KMS-11 (cell line): ENCODE data around the gene ACOXL.

Source experiments
- H2AFZ ChIP-seq: fragments of 200-600 bp; sonication (generic); 2 replicates; pipeline ENCODE4 v1.6.1; 2016; ENCODE audit warnings: antibody characterized with exemption, mixed run types, low read depth
- H3K27ac ChIP-seq: fragments of 200-600 bp; sonication (generic); 2 replicates; pipeline ENCODE4 v1.6.1; 2016; ENCODE audit warnings: mild to moderate bottlenecking, mixed run types
- H3K27me3 ChIP-seq: fragments of 200-600 bp; sonication (generic); 2 replicates; pipeline ENCODE4 v1.6.1; 2017; ENCODE audit warnings: mild to moderate bottlenecking, low read depth, mixed run types, moderate library complexity; ENCODE audit not compliant: insufficient read depth
- H3K36me3 ChIP-seq: fragments of 200-600 bp; sonication (generic); 2 replicates; pipeline ENCODE4 v1.6.1; 2017; ENCODE audit warnings: mild to moderate bottlenecking, mixed run types; ENCODE audit not compliant: insufficient read depth
- H3K4me1 ChIP-seq: fragments of 200-600 bp; sonication (generic); 2 replicates; pipeline ENCODE4 v1.6.1; 2016; ENCODE audit warnings: mild to moderate bottlenecking, low read depth, mixed run types; ENCODE audit not compliant: poor library complexity, severe bottlenecking
- H3K4me2 ChIP-seq: fragments of 200-600 bp; sonication (generic); 2 replicates; pipeline ENCODE4 v1.7.0; 2016; ENCODE audit warnings: mild to moderate bottlenecking, mixed run types
- H3K4me3 ChIP-seq: fragments of 200-600 bp; sonication (generic); IDR thresholded peaks from 2 replicates; pipeline ENCODE4 v1.6.1; 2017; ENCODE audit warnings: low read depth, low read length, mixed read lengths; ENCODE audit not compliant: insufficient read depth
- H3K79me2 ChIP-seq: fragments of 200-600 bp; sonication (generic); 2 replicates; pipeline ENCODE4 v1.6.1; 2016; ENCODE audit warnings: low read depth, mixed run types; ENCODE audit not compliant: insufficient read depth
- H3K9ac ChIP-seq: fragments of 200-600 bp; sonication (generic); 2 replicates; pipeline ENCODE4 v1.6.1; 2016; ENCODE audit warnings: mild to moderate bottlenecking, mixed run types
- H4K20me1 ChIP-seq: fragments of 200-600 bp; sonication (generic); 2 replicates; pipeline ENCODE4 v1.6.1; 2016; ENCODE audit warnings: mild to moderate bottlenecking, mixed run types; ENCODE audit not compliant: insufficient read depth
- CTCF ChIP-seq: fragments of 200-600 bp; sonication (generic); conservative IDR thresholded peaks from 2 replicates; pipeline ENCODE4 v1.6.1; 2017; ENCODE audit warnings: low read depth, mild to moderate bottlenecking, antibody characterized with exemption, low read length, moderate library complexity, mixed read lengths

Gene ACOXL

DNA sequence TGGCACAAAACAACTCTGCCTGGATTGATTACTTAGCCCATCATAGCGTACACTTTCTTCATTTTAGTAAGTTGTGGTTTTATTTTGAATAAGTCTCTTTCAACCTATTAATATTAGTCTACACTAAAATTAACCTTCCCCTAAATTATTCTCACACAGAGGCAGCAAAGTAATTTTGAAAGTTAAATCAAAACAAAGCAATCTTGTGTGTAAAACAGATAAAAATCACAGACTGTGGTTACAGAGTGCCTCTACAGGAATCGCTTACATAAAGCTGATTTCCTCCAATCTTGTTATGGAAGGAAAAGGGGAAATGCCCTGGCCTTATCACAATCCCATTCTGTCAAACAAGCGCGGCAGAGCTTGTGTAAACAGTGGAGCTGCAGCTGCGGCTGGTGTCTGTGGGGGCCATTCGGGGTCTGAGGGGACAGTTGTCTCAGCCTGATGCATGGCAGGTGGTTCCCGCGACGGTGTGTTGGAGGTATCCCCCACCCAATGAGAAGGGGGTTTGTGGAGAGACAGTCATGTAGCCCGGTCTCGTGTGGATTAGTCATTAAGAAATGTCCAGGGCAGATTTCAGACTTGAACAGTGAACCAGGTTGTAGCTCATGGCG lies 430.5 kb downstream of the ACOXL start:
- H4K20me1 ChIP-seq: no peaks in the 10 kb centered on the region
- H3K4me1 ChIP-seq: peaks cover 62% of the 10 kb centered on the region
- H3K27ac ChIP-seq: no peak overlapping the region
- no peak for TF ChIP-seq CTCF
- no peak overlapping the region for H3K4me3 ChIP-seq
- no peak overlapping the region for H3K9ac ChIP-seq
- no peaks in the 10 kb centered on the region; the same call in 1 of the 2 replicates for H3K36me3 ChIP-seq
- peaks cover 9% of the 10 kb centered on the region; the same call in 1 of the 2 replicates for H3K79me2 ChIP-seq
- H2AFZ ChIP-seq: no peak overlapping the region
- no peaks in the 10 kb centered on the region for H3K27me3 ChIP-seq
- H3K4me2 ChIP-seq: no peak overlapping the region

DNA sequence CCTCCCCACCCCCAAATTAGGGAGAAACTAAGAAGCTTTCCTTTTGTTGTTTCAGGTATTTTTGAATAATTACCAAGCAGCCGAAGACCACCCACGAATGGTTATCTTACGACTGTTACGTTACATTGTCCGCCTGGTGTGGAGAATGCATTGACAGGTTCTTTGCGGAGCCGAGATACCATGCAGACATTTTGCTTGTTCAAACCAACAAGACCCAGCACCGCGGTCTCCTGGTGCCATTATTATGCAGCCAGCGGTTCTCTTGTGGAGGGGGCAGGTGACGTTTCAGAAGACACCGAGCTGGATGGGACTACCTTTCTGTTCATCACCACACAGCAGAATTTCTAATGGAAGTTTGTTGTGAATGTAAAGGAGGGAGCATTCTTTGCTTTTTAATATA lies 431.7 kb downstream of the ACOXL start:
- no peaks in the 10 kb centered on the region; the same call in 1 of the 2 replicates for H3K36me3 ChIP-seq
- no peaks in the 10 kb centered on the region for H4K20me1 ChIP-seq
- no peak overlapping the region for H3K9ac ChIP-seq
- no peaks in the 10 kb centered on the region for H3K27me3 ChIP-seq
- H3K4me3 ChIP-seq: no peak overlapping the region
- no peak overlapping the region for H3K4me2 ChIP-seq
- H3K27ac ChIP-seq: no peak overlapping the region
- H2AFZ ChIP-seq: no peak overlapping the region
- H3K79me2 ChIP-seq: 0 out of 2 replicates have a peak, but pooled peaks cover 3% of the 10 kb centered on the region
- no peak for TF ChIP-seq CTCF
- peaks cover 61% of the 10 kb centered on the region for H3K4me1 ChIP-seq

GRCh38 chr2:111165084-111165483 lies 432.7 kb downstream of the ACOXL start:
- H2AFZ ChIP-seq: no peak overlapping the region
- H3K79me2 ChIP-seq: no peaks in the 10 kb centered on the region
- no peaks in the 10 kb centered on the region; the same call in 1 of the 2 replicates for H3K36me3 ChIP-seq
- H3K4me1 ChIP-seq: peaks cover 51% of the 10 kb centered on the region
- no peak overlapping the region for H3K27ac ChIP-seq
- H3K4me3 ChIP-seq: no peak overlapping the region
- no peak for TF ChIP-seq CTCF
- no peak overlapping the region for H3K9ac ChIP-seq
- no peaks in the 10 kb centered on the region for H3K27me3 ChIP-seq
- no peaks in the 10 kb centered on the region for H4K20me1 ChIP-seq
- no peak overlapping the region for H3K4me2 ChIP-seq

GRCh38 chr2:111166115-111166514 lies 433.7 kb downstream of the ACOXL start:
- H3K9ac ChIP-seq: no peak overlapping the region
- H3K36me3 ChIP-seq: no peaks in the 10 kb centered on the region; the same call in 1 of the 2 replicates
- H4K20me1 ChIP-seq: no peaks in the 10 kb centered on the region
- no peak for TF ChIP-seq CTCF
- H3K27me3 ChIP-seq: no peaks in the 10 kb centered on the region
- no peaks in the 10 kb centered on the region for H3K79me2 ChIP-seq
- H3K27ac ChIP-seq: no peak overlapping the region
- no peak overlapping the region for H3K4me3 ChIP-seq
- peaks cover 42% of the 10 kb centered on the region for H3K4me1 ChIP-seq
- H2AFZ ChIP-seq: no peak overlapping the region
- H3K4me2 ChIP-seq: no peak overlapping the region
